ENCODE data around the gene NAIF1. TPM values are rescaled to one million over a fixed set of nuclear protein-coding genes. Genes with fewer than 3 reads are reported as not detected.

NAIF1 gene
- total and polyA plus RNA-seq, 2 experiments from 2014 or later: 4.9 to 5.5 TPM

GRCh38 chr9:128025736-128026135 lies 41.4 kb downstream of the NAIF1 start:
- H3K79me2 ChIP-seq (replicated peaks; ENCODE audit: insufficient read depth): no peaks in the 10 kb centered on the region
- no peaks in the 10 kb centered on the region; the same call in 2 of the 3 replicates for H3K9me3 Mint-ChIP-seq
- H3K36me3 Mint-ChIP-seq (ENCODE audit: low read depth): no peaks in the 10 kb centered on the region
- no peaks in the 10 kb centered on the region for H4K20me1 ChIP-seq (replicated peaks; ENCODE audit: insufficient read depth)
- no peak overlapping the region for H3K4me3 Mint-ChIP-seq
- H3K36me3 ChIP-seq (ENCODE audit: insufficient read depth): no peaks in the 10 kb centered on the region
- ATAC-seq (no peak), DNase-seq (ENCODE audit: low spot score) (no peak)
- H3K27me3 Mint-ChIP-seq (ENCODE audit: insufficient read depth, low read depth, poor library complexity): peaks cover 8% of the 10 kb centered on the region
- H3F3A ChIP-seq (replicated peaks; ENCODE audit: low read depth): no peaks in the 10 kb centered on the region
- H2AFZ ChIP-seq: no peak overlapping the region
- H3K27ac Mint-ChIP-seq: no peak overlapping the region
- peaks cover 4% of the 10 kb centered on the region; the same call in 2 of the 3 replicates for H3K4me1 Mint-ChIP-seq
- H3K4me3 ChIP-seq: no peak overlapping the region
- H3K4me2 ChIP-seq: no peak overlapping the region
- no peaks in the 10 kb centered on the region for H3K27me3 ChIP-seq (ENCODE audit: insufficient read depth)
- H3K9me2 ChIP-seq (ENCODE audit: insufficient read depth): no peaks in the 10 kb centered on the region
- TF ChIP-seq JUNB (IDR thresholded peaks at IDR 0.05; ENCODE audit: unreplicated experiment): no peak
- no peak for TF ChIP-seq STAT1 (IDR thresholded peaks at IDR 0.05; ENCODE audit: unreplicated experiment)
- no peak for TF ChIP-seq CTCF (conservative IDR thresholded peaks at IDR 0.05; ENCODE audit: low read depth in 2 of 2)
- TF ChIP-seq REST (IDR thresholded peaks at IDR 0.05; ENCODE audit: unreplicated experiment): no peak
- no peak for TF ChIP-seq NANOG (IDR thresholded peaks at IDR 0.05; ENCODE audit: borderline replicate concordance)
- no peak for TF ChIP-seq EZH2phosphoT487 (IDR thresholded peaks at IDR 0.05; ENCODE audit: unreplicated experiment)
- no peak for TF ChIP-seq EZH2 (IDR thresholded peaks at IDR 0.05; ENCODE audit: low read depth, unreplicated experiment)
- TF ChIP-seq ZNF331 (CRISPR knock-in tag; IDR thresholded peaks at IDR 0.05; ENCODE audit: low read depth): no peak
- no peak for TF ChIP-seq CREB1 (CRISPR knock-in tag; IDR thresholded peaks at IDR 0.05; ENCODE audit: low read depth)
- no peak for TF ChIP-seq POLR2AphosphoS5 (IDR thresholded peaks at IDR 0.05; ENCODE audit: low read depth)
- TF ChIP-seq ZNF114 (CRISPR knock-in tag; IDR thresholded peaks at IDR 0.05): no peak
- no peak for TF ChIP-seq ETS1 (IDR thresholded peaks at IDR 0.05)
- no peak for TF ChIP-seq ZNF462 (CRISPR knock-in tag; IDR thresholded peaks at IDR 0.05)
- no peaks in the 10 kb centered on the region for H3K4me1 ChIP-seq (ENCODE audit: insufficient read depth)
- H3K27ac ChIP-seq (ENCODE audit: low read depth): no peak overlapping the region

All from GM23338 (cell line).